ENCODE measurements around the gene LGR6.

The LGR6 gene

GRCh38 chr1:202192770-202193613, 607 bp upstream of the LGR6 start:
- peak in 7 of 10 donors; percentile 45 to 93 (median 54) for DNase-seq
- intact Hi-C loops (cut with DNase I), result loop anchor here (1.0 kb wide), 1 partner anchor 122 kb away; no protein-coding TSS in a partner anchor

- intact Hi-C loops (cut with DNase I), result no loop called here
- DNase-seq, result no peak
Measured at GRCh38 chr1:202194328-202194648, 689 bp downstream of the LGR6 start.

- intact Hi-C loops (cut with DNase I), result no loop called here
- DNase-seq, result peak in 1 of 10 donors; percentile 56
Measured at GRCh38 chr1:202197653-202198365, 4.2 kb downstream of the LGR6 start.

GRCh38 chr1:202198366-202198724, 4.7 kb downstream of the LGR6 start:
- intact Hi-C loops (cut with DNase I), result no loop called here
- DNase-seq, result no peak

- peak in 1 of 10 donors; percentile 72 for DNase-seq
- intact Hi-C loops (cut with DNase I), result no loop called here
Measured at GRCh38 chr1:202199040-202199889, 5.7 kb downstream of the LGR6 start.

GRCh38 chr1:202200112-202200548, 6.5 kb downstream of the LGR6 start:
- intact Hi-C loops (cut with DNase I), result no loop called here
- DNase-seq, result peak in 1 of 10 donors; percentile 67

- peak in 4 of 10 donors; percentile 31 to 80 (median 36) for DNase-seq
- intact Hi-C loops (cut with DNase I), result no loop called here
Measured at GRCh38 chr1:202200669-202201068, 7.1 kb downstream of the LGR6 start.

- intact Hi-C loops (cut with DNase I), result no loop called here
Measured at GRCh38 chr1:202201266-202201665, 7.7 kb downstream of the LGR6 start.

GRCh38 chr1:202201971-202202370, 8.4 kb downstream of the LGR6 start:
- DNase-seq, result no peak
- intact Hi-C loops (cut with DNase I), result no loop called here

More at GRCh38 chr1:202201266-202201665, 7.7 kb downstream of the LGR6 start:
- DNase-seq, result no peak

- intact Hi-C loops (cut with DNase I), result no loop called here
- DNase-seq, result no peak
Measured at GRCh38 chr1:202202500-202203168, 9.0 kb downstream of the LGR6 start.

GRCh38 chr1:202203238-202204039, 9.8 kb downstream of the LGR6 start:
- no peak for DNase-seq
- intact Hi-C loops (cut with DNase I), result no loop called here

- intact Hi-C loops (cut with DNase I), result no loop called here
- DNase-seq, result no peak
Measured at GRCh38 chr1:202204065-202204464, 10.5 kb downstream of the LGR6 start.

- intact Hi-C loops (cut with DNase I), result no loop called here
Measured at GRCh38 chr1:202205523-202206190, 12.1 kb downstream of the LGR6 start.

GRCh38 chr1:202207292-202207691, 13.7 kb downstream of the LGR6 start:
- intact Hi-C loops (cut with DNase I), result no loop called here
- no peak for DNase-seq

More at GRCh38 chr1:202205523-202206190, 12.1 kb downstream of the LGR6 start:
- DNase-seq, result no peak

- intact Hi-C loops (cut with DNase I), result no loop called here
- no peak for DNase-seq
Measured at GRCh38 chr1:202208351-202208857, 14.8 kb downstream of the LGR6 start.

GRCh38 chr1:202210385-202210784, 16.8 kb downstream of the LGR6 start:
- intact Hi-C loops (cut with DNase I), result no loop called here
- peak in 4 of 10 donors; percentile 16 to 87 (median 66) for DNase-seq

GRCh38 chr1:202210969-202211368, 17.4 kb downstream of the LGR6 start:
- intact Hi-C loops (cut with DNase I), result no loop called here
- no peak for DNase-seq

- no peak for DNase-seq
- intact Hi-C loops (cut with DNase I), result no loop called here
Measured at GRCh38 chr1:202212787-202213186, 19.2 kb downstream of the LGR6 start.

All from posterior cingulate gyrus (tissue), 11 donors.